Suprapubic skin (tissue), 4 donors: ENCODE results near the gene CHD1L. TPM values are rescaled to one million over a fixed set of nuclear protein-coding genes. Genes with fewer than 3 reads are reported as not detected.

ENCODE experiments used
- DNase-seq, 2 donors: peaks; one replicate each; pipeline ENCODE4 v3.0.0-alpha.2; 2019; ENCODE audit warnings: low spot score in 2 of 2
- H3K27ac ChIP-seq: fragments of 200-600 bp; sonication (generic); one replicate; pipeline ENCODE4 v1.5.1; 2019
- H3K27me3 ChIP-seq: fragments of 200-600 bp; sonication (generic); one replicate; pipeline ENCODE4 v1.5.1; 2019
- H3K36me3 ChIP-seq: fragments of 200-600 bp; sonication (generic); one replicate; pipeline ENCODE4 v1.5.1; 2019
- H3K4me1 ChIP-seq: fragments of 200-600 bp; sonication (generic); one replicate; pipeline ENCODE4 v1.5.1; 2019
- H3K4me3 ChIP-seq: fragments of 200-600 bp; sonication (generic); one replicate; pipeline ENCODE4 v1.5.1; 2019; ENCODE audit warnings: mild to moderate bottlenecking
- H3K9me3 ChIP-seq: fragments of 200-600 bp; sonication (generic); one replicate; pipeline ENCODE4 v1.5.1; 2019
- EP300 ChIP-seq: sonication (generic); formaldehyde crosslinking; IDR thresholded peaks from one replicate; pipeline ENCODE4 v1.6.1; 2017; ENCODE audit warnings: antibody characterized with exemption
- POLR2A ChIP-seq, 2 donors: fragments of 450-650 bp; IDR thresholded peaks; one replicate each; pipeline ENCODE4 v1.6.1; 2017; ENCODE audit warnings: antibody characterized with exemption in 2 of 2, mild to moderate bottlenecking in 2 of 2, moderate library complexity in 2 of 2
- POLR2AphosphoS5 ChIP-seq, 3 donors: sonication (generic); formaldehyde crosslinking; IDR thresholded peaks; one replicate each; pipeline ENCODE4 v1.6.1; 2017; ENCODE audit warnings: antibody characterized with exemption in 3 of 3
- WGBS: methylation state at CpG from one replicate; pipeline ENCODE4 v1.1.5; 2018; 5-methylcytosine and 5-hydroxymethylcytosine counted together
- total RNA-seq, 4 donors: library from RNA; depleted of rRNA; stranded (reverse); fragments of >200 nt; gene quantifications; one replicate each; pipeline ENCODE4 v1.1.0, GENCODE V29; 2016
- TF ChIP-seq, protein P1 (sequence below), 2 donors: fragments of 200-600 bp in 1 of 2; fragments of 450-650 bp in 1 of 2; sonication (generic) in 1 of 2; IDR thresholded peaks; one replicate each; pipeline ENCODE4 v1.5.1; 2016 to 2019; ENCODE audit warnings: antibody characterized with exemption in 2 of 2, mild to moderate bottlenecking in 1 of 2, moderate library complexity in 1 of 2

CHD1L gene
- total RNA-seq, 4 donors from 2014 or later = 17.6 to 20.9 (median 18.4) TPM

GRCh38 chr1:147211577-147211976 lies 30.9 kb upstream of the CHD1L start:
- Histone ChIP-seq H3K4me1 (no peaks in the 10 kb centered on the region), H3K4me3 (no peak overlapping the region), H3K27ac (no peak overlapping the region), H3K9me3 (no peaks in the 10 kb centered on the region), H3K36me3 (peaks cover 6% of the 10 kb centered on the region), H3K27me3 (no peaks in the 10 kb centered on the region)
- TF ChIP-seq EP300 (no peak), POLR2AphosphoS5 (IDR thresholded peaks at IDR 0.05) (no peak), POLR2A (IDR thresholded peaks at IDR 0.05) (no peak)
- TF ChIP-seq, protein P1, sequence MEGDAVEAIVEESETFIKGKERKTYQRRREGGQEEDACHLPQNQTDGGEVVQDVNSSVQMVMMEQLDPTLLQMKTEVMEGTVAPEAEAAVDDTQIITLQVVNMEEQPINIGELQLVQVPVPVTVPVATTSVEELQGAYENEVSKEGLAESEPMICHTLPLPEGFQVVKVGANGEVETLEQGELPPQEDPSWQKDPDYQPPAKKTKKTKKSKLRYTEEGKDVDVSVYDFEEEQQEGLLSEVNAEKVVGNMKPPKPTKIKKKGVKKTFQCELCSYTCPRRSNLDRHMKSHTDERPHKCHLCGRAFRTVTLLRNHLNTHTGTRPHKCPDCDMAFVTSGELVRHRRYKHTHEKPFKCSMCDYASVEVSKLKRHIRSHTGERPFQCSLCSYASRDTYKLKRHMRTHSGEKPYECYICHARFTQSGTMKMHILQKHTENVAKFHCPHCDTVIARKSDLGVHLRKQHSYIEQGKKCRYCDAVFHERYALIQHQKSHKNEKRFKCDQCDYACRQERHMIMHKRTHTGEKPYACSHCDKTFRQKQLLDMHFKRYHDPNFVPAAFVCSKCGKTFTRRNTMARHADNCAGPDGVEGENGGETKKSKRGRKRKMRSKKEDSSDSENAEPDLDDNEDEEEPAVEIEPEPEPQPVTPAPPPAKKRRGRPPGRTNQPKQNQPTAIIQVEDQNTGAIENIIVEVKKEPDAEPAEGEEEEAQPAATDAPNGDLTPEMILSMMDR (IDR thresholded peaks at IDR 0.05) = no peak
- WGBS = 93% methylated on average over 2 of the region's 2 CpGs
- no peak for DNase-seq

DNA sequence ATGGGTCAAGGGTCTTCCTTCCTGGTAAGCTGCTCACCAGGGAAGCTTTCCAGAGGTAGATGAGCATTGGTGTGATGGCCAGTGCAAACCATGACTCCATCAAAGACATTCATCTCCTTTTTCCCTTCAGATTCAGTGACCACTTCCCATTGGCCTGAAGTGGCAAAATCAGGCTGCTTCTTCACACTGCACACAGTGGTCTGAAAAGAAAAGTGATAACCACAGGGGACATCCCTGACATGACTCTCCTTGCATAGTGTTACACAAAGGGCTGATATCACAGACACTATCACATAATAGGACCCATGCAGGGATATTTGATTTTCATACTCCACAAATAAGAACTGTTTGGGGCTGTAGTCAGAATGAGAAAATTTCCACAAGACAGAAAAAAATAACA lies 29.2 kb upstream of the CHD1L start:
- TF ChIP-seq EP300 = no peak
- TF ChIP-seq, protein P1 (IDR thresholded peaks at IDR 0.05) = no peak
- no peak for TF ChIP-seq POLR2AphosphoS5 (IDR thresholded peaks at IDR 0.05)
- no peak for TF ChIP-seq POLR2A (IDR thresholded peaks at IDR 0.05)
- no peak overlapping the region for H3K4me3 ChIP-seq
- DNase-seq = no peak
- no peak overlapping the region for H3K27ac ChIP-seq
- no peaks in the 10 kb centered on the region for H3K4me1 ChIP-seq
- H3K27me3 ChIP-seq = no peaks in the 10 kb centered on the region
- H3K9me3 ChIP-seq = no peaks in the 10 kb centered on the region
- H3K36me3 ChIP-seq = peaks cover 6% of the 10 kb centered on the region

- no peak overlapping the region for H3K4me3 ChIP-seq
- no peaks in the 10 kb centered on the region for H3K9me3 ChIP-seq
- no peak overlapping the region for H3K27ac ChIP-seq
- WGBS = 75% methylated on average over 7 of the region's 7 CpGs
- peaks cover 6% of the 10 kb centered on the region for H3K36me3 ChIP-seq
- H3K27me3 ChIP-seq = no peaks in the 10 kb centered on the region
- H3K4me1 ChIP-seq = no peaks in the 10 kb centered on the region
- DNase-seq = no peak
- TF ChIP-seq EP300 = no peak
Measured at GRCh38 chr1:147214325-147214724, 28.2 kb upstream of the CHD1L start.

DNA sequence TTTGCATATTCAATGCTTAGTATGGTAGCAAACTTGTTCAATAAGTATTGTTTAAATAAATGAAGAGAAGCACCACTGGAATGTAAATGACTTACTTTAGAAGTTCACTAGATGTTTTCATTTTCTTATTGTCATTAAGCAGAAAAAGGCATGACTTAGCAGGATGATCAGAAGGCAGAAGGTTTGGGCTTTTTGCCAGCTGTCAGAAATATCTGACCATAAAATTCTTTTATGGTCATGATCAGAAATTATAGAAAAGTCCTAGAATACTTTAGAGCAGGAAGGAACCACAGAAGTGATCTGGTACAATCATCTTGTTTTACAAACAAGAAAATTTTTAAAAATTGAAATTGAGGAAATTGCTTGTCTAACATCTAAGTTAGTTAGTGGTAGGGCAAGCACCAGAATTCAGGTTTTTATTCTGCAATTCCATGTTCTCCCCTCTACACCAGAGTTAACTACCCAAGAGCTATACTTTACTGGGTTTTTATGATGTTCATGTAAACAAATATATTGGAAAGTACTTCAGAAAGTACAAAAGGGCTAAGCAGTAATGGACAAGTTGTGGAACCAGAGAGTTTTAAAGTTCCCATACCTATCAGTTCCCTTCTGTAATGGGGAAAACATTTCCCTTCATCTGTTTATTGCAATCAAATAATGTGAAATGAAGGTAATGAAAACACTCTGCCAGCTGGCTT lies 27.5 kb upstream of the CHD1L start:
- H3K4me3 ChIP-seq = no peak overlapping the region
- no peaks in the 10 kb centered on the region for H3K4me1 ChIP-seq
- no peak overlapping the region for H3K27ac ChIP-seq
- no peaks in the 10 kb centered on the region for H3K27me3 ChIP-seq
- H3K36me3 ChIP-seq = peaks cover 6% of the 10 kb centered on the region
- TF ChIP-seq POLR2A (IDR thresholded peaks at IDR 0.05) (no peak), POLR2AphosphoS5 (IDR thresholded peaks at IDR 0.05) (no peak), EP300 (no peak)
- TF ChIP-seq, protein P1 (IDR thresholded peaks at IDR 0.05) = no peak
- H3K9me3 ChIP-seq = no peaks in the 10 kb centered on the region
- no peak for DNase-seq

DNA sequence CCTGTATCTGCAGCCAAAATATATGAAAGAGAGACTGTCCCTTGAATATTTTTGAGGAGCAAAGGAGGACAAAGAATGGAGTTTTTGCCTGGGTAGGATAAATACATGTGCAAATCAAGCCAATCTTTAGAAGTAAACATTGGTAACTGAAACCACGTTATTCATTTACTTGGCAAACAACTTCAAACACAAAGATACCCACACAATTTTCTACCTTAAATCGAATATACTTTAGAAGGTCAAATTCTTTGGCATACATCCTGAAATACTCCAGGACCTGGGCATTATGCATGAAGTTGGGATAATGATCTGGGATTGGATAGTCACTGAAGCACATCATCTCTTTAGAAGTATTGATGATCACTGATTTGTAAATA lies 27.0 kb upstream of the CHD1L start:
- no peaks in the 10 kb centered on the region for H3K4me1 ChIP-seq
- no peaks in the 10 kb centered on the region for H3K9me3 ChIP-seq
- H3K4me3 ChIP-seq = no peak overlapping the region
- 44% methylated on average over 2 of the region's 2 CpGs for WGBS
- no peak overlapping the region for H3K27ac ChIP-seq
- DNase-seq = no peak
- TF ChIP-seq POLR2A (IDR thresholded peaks at IDR 0.05) = no peak
- TF ChIP-seq EP300 = no peak
- no peak for TF ChIP-seq POLR2AphosphoS5 (IDR thresholded peaks at IDR 0.05)
- TF ChIP-seq, protein P1 (IDR thresholded peaks at IDR 0.05) = no peak
- H3K27me3 ChIP-seq = no peaks in the 10 kb centered on the region
- H3K36me3 ChIP-seq = peaks cover 6% of the 10 kb centered on the region

DNA sequence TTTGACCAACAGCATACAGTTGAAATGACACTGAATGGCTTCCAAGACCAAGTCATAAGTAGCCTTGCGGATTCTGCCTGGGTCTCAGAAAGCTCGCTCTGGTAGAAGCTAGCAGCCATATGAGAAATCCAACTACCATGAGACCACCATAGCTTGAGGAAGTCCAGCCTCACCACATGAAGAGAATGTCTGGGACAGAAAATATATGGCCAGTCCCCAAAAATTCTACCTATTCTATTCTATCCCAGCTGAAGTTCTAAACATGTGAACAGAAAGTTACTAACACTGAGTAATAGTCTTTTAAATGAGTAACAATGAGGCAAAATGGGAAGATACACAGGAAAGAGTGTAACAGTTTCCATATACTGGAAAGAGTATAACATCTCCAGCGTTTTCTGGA lies 26.4 kb upstream of the CHD1L start:
- no peaks in the 10 kb centered on the region for H3K27me3 ChIP-seq
- no peak overlapping the region for H3K27ac ChIP-seq
- no peaks in the 10 kb centered on the region for H3K9me3 ChIP-seq
- 91% methylated on average over 3 of the region's 3 CpGs for whole genome bisulfite sequencing
- no peak overlapping the region for H3K4me3 ChIP-seq
- peaks cover 6% of the 10 kb centered on the region for H3K36me3 ChIP-seq
- no peak for DNase-seq
- no peaks in the 10 kb centered on the region for H3K4me1 ChIP-seq
- no peak for TF ChIP-seq EP300
